GM12892 (cell line): ENCODE results near the gene TFDP1.

Experiments used
- DNase-seq: peaks from one replicate; pipeline ENCODE4 v3.0.0; 2011; ENCODE audit not compliant: insufficient read length
- FAIRE-seq: peaks from 2 replicates; lab custom pipeline; 2011; peaks lifted over from hg19 to GRCh38; lab: Jason Lieb, UNC
- POLR2A ChIP-seq: IDR thresholded peaks from 2 replicates; pipeline ENCODE4 v1.6.1; 2011; ENCODE audit warnings: low read depth, low read length, control low read depth
- POLR2AphosphoS5 ChIP-seq: IDR thresholded peaks from 2 replicates; pipeline ENCODE4 v1.6.1; 2011; ENCODE audit warnings: low read depth, low read length, control low read depth
- TAF1 ChIP-seq: IDR thresholded peaks from 2 replicates; pipeline ENCODE4 v1.6.1; 2011; ENCODE audit warnings: low read depth, mild to moderate bottlenecking, control low read depth, low read length, borderline replicate concordance

The TFDP1 gene

DNA sequence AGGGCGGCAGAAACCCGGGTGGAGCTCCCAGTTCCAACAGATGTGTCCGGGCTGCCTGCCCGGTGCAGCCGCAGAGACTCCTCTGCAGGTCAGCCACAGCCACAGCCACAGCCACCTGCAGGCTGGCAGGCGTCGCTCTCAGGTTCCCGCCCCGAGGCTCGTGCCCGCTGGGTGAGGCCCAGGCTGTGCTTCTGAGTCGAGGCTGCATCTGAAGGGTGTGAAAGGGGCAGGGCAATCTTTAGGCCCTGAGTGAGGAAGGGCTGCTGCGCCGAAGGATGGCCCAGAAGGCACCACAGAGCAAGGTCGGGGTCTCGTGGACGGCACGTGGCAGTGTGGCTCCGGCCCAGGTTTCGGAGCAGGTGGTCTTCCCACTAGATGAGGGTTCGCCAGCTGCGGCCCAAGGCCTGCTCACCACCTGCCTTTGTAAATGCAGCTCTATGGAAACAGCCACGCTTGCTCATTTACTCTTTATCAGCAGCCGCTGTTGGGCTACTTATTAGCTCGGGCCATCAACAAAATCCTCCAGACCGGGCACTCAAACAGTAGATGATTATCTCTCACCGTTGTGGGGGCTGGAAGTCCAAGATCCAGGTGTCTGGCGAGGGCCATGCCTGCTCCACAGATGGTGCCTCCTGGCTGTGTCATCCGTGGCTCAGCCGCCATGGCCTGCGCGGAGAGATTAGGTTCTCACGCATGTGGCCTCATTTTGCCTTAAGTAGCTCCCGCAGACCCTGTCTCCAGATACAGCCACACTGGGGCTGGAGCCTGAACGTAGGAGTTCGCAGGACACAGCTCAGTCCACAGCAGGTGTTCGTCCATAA, 40.3 kb upstream of the TFDP1 start:
- DNase-seq (no peak), FAIRE-seq (no peak)
- TF ChIP-seq POLR2AphosphoS5, result no peak
- no peak for TF ChIP-seq TAF1
- no peak for TF ChIP-seq POLR2A

DNA sequence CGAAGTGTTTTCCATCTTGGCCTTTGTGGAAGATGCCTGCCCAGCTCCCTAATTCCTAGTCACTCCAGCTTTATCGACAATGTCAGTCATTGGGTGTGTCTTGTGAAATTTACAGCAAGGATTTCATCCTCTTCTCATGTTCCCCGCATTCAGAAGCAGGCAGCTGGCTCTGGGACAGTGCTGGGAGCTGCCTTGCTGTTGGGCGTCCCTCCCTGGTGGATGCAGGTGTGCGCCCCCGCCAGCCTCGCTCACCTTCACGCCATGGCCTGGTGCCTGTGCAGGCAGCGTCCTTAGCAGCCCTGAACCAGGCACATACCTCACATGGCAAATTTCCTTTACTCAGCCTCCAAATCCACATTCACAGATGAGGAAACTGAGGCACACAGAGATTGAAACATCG, 39.7 kb upstream of the TFDP1 start:
- FAIRE-seq (no peak), DNase-seq (no peak)
- TF ChIP-seq TAF1, result no peak
- no peak for TF ChIP-seq POLR2A
- no peak for TF ChIP-seq POLR2AphosphoS5

DNA sequence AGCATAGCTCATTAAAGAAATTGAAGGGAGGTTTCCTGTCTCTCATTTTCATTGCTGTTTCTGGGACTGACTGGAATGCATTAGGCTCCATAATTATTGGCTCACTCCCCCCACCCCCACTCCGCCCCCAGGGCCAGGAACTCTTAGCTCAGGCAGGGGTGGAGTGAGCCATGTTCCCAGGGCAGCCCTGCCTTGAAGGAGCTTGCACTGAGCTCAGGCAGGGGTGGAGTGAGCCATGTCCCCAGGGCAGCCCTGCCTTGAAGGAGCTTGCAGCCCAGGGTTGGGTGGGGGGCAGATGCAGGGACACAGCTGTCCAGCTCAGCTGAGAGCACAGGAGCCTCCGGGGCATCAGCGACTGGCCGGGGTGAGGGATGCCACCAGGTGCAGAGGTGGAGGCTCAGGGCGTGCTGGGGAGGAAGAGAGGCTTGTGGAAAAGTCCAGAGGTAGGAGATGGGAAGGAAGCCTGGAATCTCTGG, 39.1 kb upstream of the TFDP1 start:
- FAIRE-seq, result no peak
- DNase-seq, result no peak
- TF ChIP-seq POLR2A (no peak), TAF1 (no peak), POLR2AphosphoS5 (no peak)

DNA sequence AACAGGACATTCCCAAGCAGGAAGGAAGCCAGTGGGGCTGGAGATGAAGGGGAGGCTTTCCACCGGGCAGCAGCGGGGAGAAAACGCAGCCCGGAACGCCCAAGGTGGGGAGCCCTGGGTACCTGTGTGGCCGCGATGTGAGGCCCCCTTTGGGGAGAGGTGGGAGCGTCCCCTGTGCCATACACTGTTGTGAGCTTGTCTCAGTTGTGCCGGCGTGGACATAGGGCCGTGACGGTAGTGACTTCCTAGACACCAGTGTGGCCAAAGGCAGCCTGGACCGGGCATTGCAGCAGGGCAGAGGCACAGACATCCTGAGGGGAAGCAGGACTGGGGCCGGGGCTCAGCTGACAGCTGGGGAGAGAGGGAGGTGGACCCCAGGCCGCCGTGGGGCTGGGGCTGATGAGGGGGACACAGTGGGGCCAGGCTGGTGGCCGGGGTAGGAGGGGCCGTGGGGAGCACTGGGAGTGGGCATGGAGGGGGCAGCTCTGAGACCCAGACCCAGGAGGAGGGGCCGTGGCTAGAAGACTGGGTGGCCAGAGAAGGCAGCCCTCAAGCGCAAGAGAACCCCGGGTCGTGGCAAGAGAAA, 38.5 kb upstream of the TFDP1 start:
- FAIRE-seq (no peak), DNase-seq (no peak)
- TF ChIP-seq POLR2A (no peak), TAF1 (no peak), POLR2AphosphoS5 (no peak)

DNA sequence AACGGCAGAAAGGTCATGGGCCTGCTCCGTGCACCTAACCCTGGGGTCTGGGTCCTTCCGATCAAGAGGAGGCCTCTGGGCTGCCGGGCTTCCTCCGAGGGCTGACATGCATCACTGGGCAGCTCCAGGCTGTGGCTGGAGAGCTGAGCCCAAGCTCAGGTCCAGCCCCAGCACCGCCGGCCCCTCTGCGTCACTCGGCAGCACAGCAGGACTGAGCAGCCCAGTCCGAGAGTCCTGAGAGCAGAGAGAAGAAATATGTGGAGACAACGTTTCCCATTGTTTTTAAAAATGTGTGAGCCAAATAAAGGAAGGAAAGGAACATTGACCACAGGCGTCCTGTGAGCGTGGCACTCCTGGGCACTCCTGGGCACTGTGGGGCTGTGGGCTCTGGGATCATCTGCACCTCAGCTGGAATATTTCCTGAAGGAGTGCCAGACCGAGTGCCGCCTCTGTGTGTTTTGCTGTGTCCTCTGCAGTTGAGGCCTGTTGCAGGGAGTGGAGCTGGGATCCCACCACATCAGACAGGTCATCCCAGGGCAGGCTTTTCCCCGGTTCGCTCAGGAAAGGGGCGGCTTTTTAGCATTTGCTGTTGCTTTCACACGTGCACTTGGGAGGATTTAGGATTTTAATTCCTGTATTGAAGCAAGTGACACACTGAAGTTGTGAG, 37.8 kb upstream of the TFDP1 start:
- FAIRE-seq (no peak), DNase-seq (no peak)
- no peak for TF ChIP-seq TAF1
- TF ChIP-seq POLR2AphosphoS5, result no peak

DNA sequence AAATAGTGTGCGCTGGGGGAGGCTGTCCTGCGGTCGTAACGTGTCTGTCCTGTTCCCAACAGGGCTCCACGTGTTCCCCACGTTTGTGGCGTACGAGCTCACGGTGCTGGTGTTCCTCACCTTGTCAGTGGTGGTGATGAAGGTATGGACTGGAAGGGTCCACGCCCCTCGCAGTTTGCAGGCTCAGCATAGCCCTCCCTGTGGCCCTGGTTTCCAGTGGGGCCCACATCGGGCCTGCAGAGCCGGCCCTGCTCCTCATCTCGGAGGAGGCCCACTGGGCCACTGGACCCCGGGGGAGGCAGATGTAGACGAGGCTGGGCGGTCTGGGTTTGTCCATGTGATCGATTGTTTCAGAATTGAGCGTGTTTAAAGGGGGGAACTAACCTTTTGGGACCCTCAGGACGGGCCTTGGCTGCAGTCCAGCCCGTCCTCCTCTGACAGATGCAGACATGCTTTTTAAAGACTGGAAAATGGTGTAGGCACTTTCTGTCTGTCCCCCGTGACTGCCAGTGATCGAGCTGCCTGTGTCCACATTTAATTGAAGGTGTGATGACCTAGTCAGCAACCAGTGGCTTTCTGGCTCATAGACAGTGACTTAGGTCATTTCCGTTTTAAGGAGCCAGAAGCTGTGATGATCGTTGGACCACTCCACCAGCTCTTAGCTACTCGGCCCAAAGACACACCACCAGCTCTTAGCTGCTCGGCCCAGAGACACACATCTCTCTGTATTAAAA, 37.1 kb upstream of the TFDP1 start:
- DNase-seq (no peak), FAIRE-seq (no peak)
- TF ChIP-seq POLR2AphosphoS5, result no peak
- no peak for TF ChIP-seq POLR2A
- no peak for TF ChIP-seq TAF1

DNA sequence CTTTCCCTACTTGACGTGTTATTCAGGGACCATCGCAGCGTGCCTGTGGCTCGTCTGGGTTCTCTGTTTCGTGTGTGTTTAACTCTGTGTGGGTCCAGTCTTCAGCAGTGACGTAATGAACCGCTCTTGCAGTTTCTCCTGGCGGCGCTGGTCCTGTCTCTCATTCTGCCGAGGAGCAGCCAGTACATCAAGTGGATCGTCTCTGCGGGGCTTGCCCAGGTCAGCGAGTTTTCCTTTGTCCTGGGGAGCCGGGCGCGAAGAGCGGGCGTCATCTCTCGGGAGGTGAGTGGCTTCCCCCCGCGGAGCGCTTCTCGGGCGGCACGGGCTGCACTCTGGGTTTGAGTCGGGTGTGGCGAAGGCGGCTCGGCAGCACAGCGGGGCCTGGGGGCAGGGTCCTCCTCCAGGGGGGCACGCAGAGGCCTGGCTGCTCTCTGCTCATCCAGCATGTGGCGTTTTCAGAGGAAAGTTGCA, 36.3 kb upstream of the TFDP1 start:
- FAIRE-seq (no peak), DNase-seq (no peak)
- TF ChIP-seq POLR2A, result no peak
- no peak for TF ChIP-seq TAF1

DNA sequence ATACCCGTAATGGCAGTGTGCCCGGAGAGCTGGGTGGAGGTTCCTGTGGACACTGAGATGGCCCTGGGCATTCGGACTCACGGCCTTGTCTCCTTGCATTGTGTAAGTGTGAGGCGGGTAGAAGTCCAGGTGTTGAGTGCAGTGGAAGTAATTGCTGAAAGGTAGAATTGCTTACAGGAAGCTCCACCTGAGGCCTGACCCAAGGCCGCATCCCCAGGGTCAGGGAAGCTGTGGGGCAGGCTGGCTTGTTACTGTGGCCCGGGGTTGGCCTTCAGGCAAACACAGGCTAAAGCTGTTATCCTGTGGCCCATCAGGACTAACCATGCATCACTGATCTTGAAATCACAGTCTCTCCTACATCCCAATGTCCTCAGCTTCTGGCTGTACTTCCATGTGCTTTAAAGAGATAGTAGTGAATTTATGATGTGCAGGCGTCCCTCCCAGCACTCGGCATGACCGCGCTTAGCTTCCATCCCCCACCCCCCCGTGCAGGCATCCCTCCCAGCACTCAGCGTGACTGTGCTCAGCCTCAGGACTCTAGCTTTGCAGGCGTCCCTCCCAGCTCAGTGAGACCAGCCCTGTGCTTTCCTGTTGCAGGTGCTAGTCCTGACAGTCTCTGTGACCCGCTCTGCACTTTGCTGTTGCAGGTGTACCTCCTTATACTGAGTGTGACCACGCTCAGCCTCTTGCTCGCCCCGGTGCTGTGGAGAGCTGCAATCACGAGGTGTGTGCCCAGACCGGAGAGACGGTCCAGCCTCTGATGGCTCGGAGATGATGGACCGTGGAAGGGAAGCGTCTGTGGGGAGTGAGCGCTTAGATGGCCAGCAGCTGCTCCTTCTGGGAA, 35.6 kb upstream of the TFDP1 start:
- no peak for DNase-seq
- no peak for FAIRE-seq
- no peak for TF ChIP-seq POLR2A
- TF ChIP-seq TAF1, result no peak
- no peak for TF ChIP-seq POLR2AphosphoS5

DNA sequence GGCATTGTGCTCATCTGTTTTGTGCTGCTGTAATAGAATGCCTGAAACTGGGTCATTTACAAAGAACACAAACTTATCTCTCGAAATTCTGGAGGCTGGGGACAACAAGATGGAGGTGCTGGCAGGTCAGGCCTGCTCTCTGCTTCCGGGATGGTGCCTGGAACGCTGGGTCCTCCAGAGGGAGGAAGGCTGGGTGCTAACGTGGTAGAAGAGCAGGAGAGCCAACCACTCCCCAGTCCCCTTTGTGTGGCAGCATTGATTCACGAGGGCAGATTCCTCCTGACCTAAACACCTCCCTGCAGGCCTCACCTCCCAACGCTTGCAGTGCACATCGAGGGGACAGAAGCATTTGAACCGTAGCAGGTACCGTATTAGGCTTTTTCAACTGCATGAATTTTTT, 34.1 kb upstream of the TFDP1 start:
- TF ChIP-seq TAF1 (no peak), POLR2AphosphoS5 (no peak), POLR2A (no peak)
- FAIRE-seq (no peak), DNase-seq (no peak)

DNA sequence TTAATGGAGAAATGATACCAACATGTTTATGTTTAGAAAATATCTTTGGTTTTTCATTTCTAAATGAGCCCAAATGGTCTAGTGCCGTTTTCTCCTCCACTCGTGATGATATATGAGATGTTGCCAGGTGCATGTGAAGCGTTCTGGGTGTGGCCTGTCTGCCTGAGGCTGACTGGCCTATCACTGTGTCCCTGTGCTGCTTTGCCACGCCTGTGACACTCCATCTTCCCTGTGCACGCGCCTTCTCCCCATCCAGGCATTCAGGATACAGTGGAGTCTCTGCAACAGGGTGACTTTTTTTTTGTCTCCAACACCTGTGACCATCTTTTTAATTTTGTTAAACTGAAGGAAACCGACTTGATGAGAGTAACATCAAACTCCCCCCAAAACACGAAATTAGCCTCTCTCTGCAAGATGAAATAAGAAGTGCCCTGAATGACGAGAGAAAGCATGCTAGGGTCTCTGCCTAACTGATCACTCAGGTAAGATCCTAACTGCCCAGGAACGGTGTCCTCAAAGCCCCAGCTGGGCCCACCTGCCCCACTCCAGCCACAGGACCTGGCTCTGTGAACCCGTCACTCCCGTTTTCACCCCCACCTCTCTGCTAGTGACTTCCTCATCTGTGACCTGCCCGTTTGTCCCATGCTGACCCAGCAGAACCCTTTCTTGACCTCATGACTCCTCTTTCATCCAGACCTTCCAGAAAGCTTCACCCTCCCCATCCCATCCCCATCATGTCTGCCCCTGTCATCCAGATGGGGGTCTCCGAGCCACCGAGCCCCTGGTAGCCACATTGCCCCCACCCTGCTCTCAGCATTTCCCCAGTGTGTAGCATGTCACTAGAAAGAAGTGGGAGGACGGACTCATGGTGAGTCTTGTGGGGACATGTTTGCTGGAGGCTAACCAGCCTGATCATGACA, 33.2 kb upstream of the TFDP1 start:
- TF ChIP-seq TAF1 (no peak), POLR2AphosphoS5 (no peak), POLR2A (no peak)
- no peak for FAIRE-seq
- no peak for DNase-seq
